SK-N-MC (cell line): ENCODE measurements around the gene LRIG1.

Source experiments
- EZH2 ChIP-seq: fragments of 200-600 bp; sonication (generic); IDR thresholded peaks from one replicate; pipeline ENCODE4 v1.6.1; 2017; ENCODE audit warnings: antibody characterized with exemption
- FOXP2 ChIP-seq: optimal IDR thresholded peaks from 2 replicates; pipeline ENCODE3; 2011; ENCODE audit warnings: mild to moderate bottlenecking, moderate library complexity; ENCODE audit not compliant: insufficient read depth; ENCODE audit errors: extremely low read length, control extremely low read depth
- POLR2AphosphoS5 ChIP-seq: IDR thresholded peaks from 2 replicates; pipeline ENCODE4 v1.6.1; 2012; ENCODE audit warnings: mild to moderate bottlenecking, low read depth, low read length, borderline replicate concordance

GRCh38 chr3:66441129-66441528 lies 59.7 kb downstream of the LRIG1 start:
- TF ChIP-seq POLR2AphosphoS5 (no peak), EZH2 (no peak), FOXP2 (no peak)
